HepG2 (cell line): ENCODE measurements around the gene GAREM1. TPM values are rescaled to one million over a fixed set of nuclear protein-coding genes. Genes with fewer than 3 reads are reported as not detected.

Source experiments
- HMGA1 ChIP-seq: sonication (generic); formaldehyde crosslinking; conservative IDR thresholded peaks from 2 replicates; pipeline ENCODE4 v1.4.0; 2020; ENCODE audit warnings: missing genetic modification reagents
- HNF1A ChIP-seq, 2 experiments: sonication (generic) in 1 of 2; formaldehyde crosslinking in 1 of 2; IDR thresholded peaks; 2 replicates each; pipeline versions ENCODE4 v1.4.0 to v1.6.1; 2016 to 2020; ENCODE audit warnings: borderline replicate concordance in 1 of 2, low read depth in 1 of 2, mild to moderate bottlenecking in 1 of 2, missing genetic modification reagents in 1 of 2
- NFYC ChIP-seq: IDR thresholded peaks from 2 replicates; pipeline ENCODE4 v1.6.1; 2016; ENCODE audit warnings: missing genetic modification reagents, missing compliant biosample characterization
- RFX1 ChIP-seq: fragments of 450-650 bp; IDR thresholded peaks from 2 replicates; pipeline ENCODE4 v1.6.1; 2017
- ZBTB25 ChIP-seq: IDR thresholded peaks from 2 replicates; pipeline ENCODE4 v1.6.1; 2018; ENCODE audit warnings: missing genetic modification reagents
- ZBTB49 ChIP-seq: sonication (generic); formaldehyde crosslinking; IDR thresholded peaks from 2 replicates; pipeline ENCODE4 v1.4.0; 2020; ENCODE audit warnings: missing genetic modification reagents, borderline replicate concordance
- ZHX2 ChIP-seq, 2 experiments: sonication (generic) in 1 of 2; formaldehyde crosslinking in 1 of 2; IDR thresholded peaks; 2 replicates each; pipeline versions ENCODE4 v1.6.1 to v1.9.0; 2014 to 2022; ENCODE audit warnings: antibody characterized with exemption in 1 of 2, borderline replicate concordance in 1 of 2, inconsistent platforms in 1 of 2, low read depth in 1 of 2, missing genetic modification reagents in 1 of 2
- ZNF616 ChIP-seq: sonication (generic); formaldehyde crosslinking; IDR thresholded peaks from 2 replicates; pipeline ENCODE4 v1.5.0; 2020; ENCODE audit warnings: low read depth, mild to moderate bottlenecking, missing genetic modification reagents
- ZSCAN9 ChIP-seq: IDR thresholded peaks from 2 replicates; pipeline ENCODE4 v1.6.1; 2016; ENCODE audit warnings: borderline replicate concordance
- polyA plus RNA-seq, 8 experiments: library from polyadenylated mRNA; depleted of rRNA in 3 of 8; stranded (reverse) in 7 of 8; unstranded in 1 of 8; fragments of >200 nt; fragmentation: Illumina TruSeq in 4 of 8; extraction: Trizol in 4 of 8; gene quantifications; 2 replicates each; pipeline versions ENCODE4 v1.2.1 to v1.2.3, GENCODE V29; 2011 to 2016; ENCODE audit warnings: low read depth in 4 of 8, missing spikeins in 1 of 8, mixed read lengths in 1 of 8; ENCODE audit not compliant: insufficient read depth in 1 of 8
- total RNA-seq, 5 experiments: library from RNA; depleted of rRNA; stranded (reverse); fragments of >200 nt; fragmentation: Illumina TruSeq; extraction: Trizol; gene quantifications; 2 replicates each; pipeline ENCODE4 v1.2.3, GENCODE V29; 2016; ENCODE audit warnings: low read depth in 1 of 5

GAREM1 gene
- total and polyA plus RNA-seq, 2 of the 13 experiments (the other 11 are each of a cell fraction or from before 2014, with no cell fraction given), result 2.5 to 2.9 TPM

GRCh38 chr18:32355896-32356295 lies 114.8 kb downstream of the GAREM1 start (continued):
- TF ChIP-seq HNF1A (IDR thresholded peaks at IDR 0.05; ENCODE audit: low read depth) (no peak), HNF1A (CRISPR knock-in tag; IDR thresholded peaks at IDR 0.05; ENCODE audit: borderline replicate concordance) (no peak), RFX1 (no peak), ZBTB25 (no peak), HMGA1 (no peak), ZNF616 (no peak), NFYC (CRISPR knock-in tag) (no peak), ZBTB49 (no peak), ZHX2 (IDR thresholded peaks at IDR 0.05; ENCODE audit: low read depth) (no peak), ZHX2 (CRISPR knock-in tag; IDR thresholded peaks at IDR 0.05; ENCODE audit: borderline replicate concordance) (no peak), ZSCAN9 (CRISPR knock-in tag) (no peak)
- TF ChIP-seq, all 625 proteins: peak for 0
